PC-9 (cell line): ENCODE data around the gene RNF186. TPM values are rescaled to one million over a fixed set of nuclear protein-coding genes. Genes with fewer than 3 reads are reported as not detected.
"Not testable (repeated sequence)": the region's sequence is repeated elsewhere in the genome, so short reads cannot be mapped to it uniquely, and the experiment has no call there.

Experiments used
- BruUV-seq: library from RNA; stranded (reverse); fragments of 400-500 nt; replicated peaks from 2 replicates; lab custom pipeline; 2021; lab: Mats Ljungman, UMichigan
- CTCF ChIA-PET: fragments of 300-600 bp; sonication (Branson Sonifier 250); formaldehyde crosslinking; loops from one replicate; lab custom pipeline; 2022; ENCODE audit warnings: antibody characterized with exemption; lab: Charles Lee
- POLR2A ChIA-PET: fragments of 300-600 bp; sonication (Branson Sonifier 250); formaldehyde crosslinking; loops from one replicate; lab custom pipeline; 2022; ENCODE audit warnings: antibody characterized with exemption; ENCODE audit not compliant: unreplicated experiment; lab: Charles Lee
- DNase-seq, 2 experiments: peaks; one replicate each; pipeline versions ENCODE4 v3.0.0 to v3.0.0-alpha.2; 2015 to 2022; ENCODE audit warnings: mixed read lengths in 1 of 2
- H2AFZ ChIP-seq: fragments of 200-600 bp; sonication (generic); 2 replicates; pipeline ENCODE4 v1.8.1; 2017; ENCODE audit warnings: antibody characterized with exemption
- H3F3A ChIP-seq: fragments of 200-600 bp; sonication (generic); 2 replicates; pipeline ENCODE4 v1.8.1; 2017; ENCODE audit warnings: antibody characterized with exemption, mild to moderate bottlenecking, low read depth; ENCODE audit not compliant: insufficient read depth
- H3K27ac ChIP-seq: fragments of 200-600 bp; sonication (generic); 2 replicates; pipeline ENCODE4 v1.6.1; 2016; ENCODE audit warnings: mixed run types
- H3K27me3 ChIP-seq: fragments of 200-600 bp; sonication (generic); 2 replicates; pipeline ENCODE4 v1.6.1; 2016; ENCODE audit warnings: low read depth, mixed run types; ENCODE audit not compliant: insufficient read depth
- H3K36me3 ChIP-seq: fragments of 200-600 bp; sonication (generic); 2 replicates; pipeline ENCODE4 v1.6.1; 2016; ENCODE audit warnings: low read depth, mixed run types
- H3K4me1 ChIP-seq: fragments of 200-600 bp; sonication (generic); replicated peaks from 2 replicates; pipeline ENCODE4 v1.6.1; 2016; ENCODE audit warnings: mixed run types; ENCODE audit not compliant: insufficient read depth
- H3K4me2 ChIP-seq: fragments of 200-600 bp; sonication (generic); 2 replicates; pipeline ENCODE4 v1.6.1; 2017; ENCODE audit warnings: mixed run types
- H3K4me3 ChIP-seq: fragments of 200-600 bp; sonication (generic); 2 replicates; pipeline ENCODE4 v1.6.1; 2016; ENCODE audit warnings: mixed run types
- H3K79me2 ChIP-seq: fragments of 200-600 bp; sonication (generic); 2 replicates; pipeline ENCODE4 v1.6.1; 2017; ENCODE audit warnings: low read depth, mixed run types
- H3K9me2 ChIP-seq: fragments of 200-600 bp; sonication (generic); 2 replicates; pipeline ENCODE4 v1.8.1; 2017; ENCODE audit warnings: mild to moderate bottlenecking; ENCODE audit not compliant: insufficient read depth
- H3K9me3 ChIP-seq: fragments of 200-600 bp; sonication (generic); 2 replicates; pipeline ENCODE4 v1.8.1; 2016; ENCODE audit warnings: low read depth; ENCODE audit not compliant: insufficient read depth
- H4K20me1 ChIP-seq: fragments of 200-600 bp; sonication (generic); 2 replicates; pipeline ENCODE4 v1.8.1; 2017; ENCODE audit not compliant: insufficient read depth
- EZH2 ChIP-seq: fragments of 200-600 bp; sonication (generic); IDR thresholded peaks from 2 replicates; pipeline ENCODE4 v1.8.0; 2017; ENCODE audit warnings: antibody characterized with exemption, low read depth
- intact Hi-C: fragments of 100-400 bp; cut with micrococcal nuclease; formaldehyde crosslinking; loops from one replicate; pipeline ENCODE4 v1.10.0; 2022; ENCODE audit not compliant: unreplicated experiment
- total RNA-seq: library from RNA; stranded (reverse); gene quantifications from 2 replicates; pipeline ENCODE4 v1.2.3, GENCODE V29; 2021
- TF ChIP-seq, protein P1 (sequence below): fragments of 200-600 bp; sonication (generic); conservative IDR thresholded peaks from 2 replicates; pipeline ENCODE4 v1.6.1; 2017; ENCODE audit warnings: mixed run types, antibody characterized with exemption, mild to moderate bottlenecking, moderate library complexity

The RNF186 gene
- total RNA-seq, 1 experiment from 2014 or later: not detected

DNA sequence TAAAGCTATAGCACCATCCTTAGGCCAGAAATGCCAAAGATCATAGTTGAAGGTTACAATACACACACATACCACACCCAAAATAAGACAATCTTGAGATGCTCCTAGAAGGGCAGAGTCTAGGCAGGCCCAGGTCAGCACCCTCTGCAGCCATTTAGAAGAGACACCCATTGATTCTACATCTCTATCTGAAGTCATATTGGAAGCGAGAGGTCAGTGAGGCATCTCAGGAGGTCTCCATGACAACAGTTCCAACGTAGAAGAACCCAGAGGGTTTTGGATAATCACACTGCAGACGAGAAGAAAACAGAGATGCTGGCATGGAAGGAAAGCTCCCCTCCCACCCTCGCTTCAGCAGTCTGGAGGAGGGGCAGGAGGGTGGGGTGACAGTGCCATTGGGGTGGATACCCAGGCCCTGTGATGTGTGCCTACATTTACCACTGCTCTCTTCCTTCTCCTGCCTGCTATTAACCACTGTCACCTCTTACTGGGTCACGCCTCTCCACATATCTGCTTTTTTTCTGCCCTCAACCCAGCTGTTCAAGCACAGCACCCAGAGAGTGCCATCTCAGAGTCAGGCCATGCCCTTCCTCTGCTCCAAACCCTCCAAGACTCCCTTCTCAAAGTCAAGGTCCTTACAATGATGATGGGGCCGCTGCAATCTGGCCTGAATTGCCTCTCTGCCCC, 21.6 kb downstream of the RNF186 start:
- Histone ChIP-seq H3K9me3 (no peaks in the 10 kb centered on the region), H3K4me1 (0 out of 2 replicates have a peak, but pooled peaks cover 2% of the 10 kb centered on the region), H3K9me2 (no peaks in the 10 kb centered on the region), H3F3A (no peaks in the 10 kb centered on the region), H3K4me2 (no peak overlapping the region), H3K4me3 (no peak overlapping the region), H3K27me3 (no peaks in the 10 kb centered on the region), H3K36me3 (no peaks in the 10 kb centered on the region), H3K79me2 (no peaks in the 10 kb centered on the region), H3K27ac (no peak overlapping the region), H4K20me1 (no peaks in the 10 kb centered on the region), H2AFZ (no peak overlapping the region)
- BruUV-seq: no TSS peak
- no peak for TF ChIP-seq EZH2
- TF ChIP-seq, protein P1, sequence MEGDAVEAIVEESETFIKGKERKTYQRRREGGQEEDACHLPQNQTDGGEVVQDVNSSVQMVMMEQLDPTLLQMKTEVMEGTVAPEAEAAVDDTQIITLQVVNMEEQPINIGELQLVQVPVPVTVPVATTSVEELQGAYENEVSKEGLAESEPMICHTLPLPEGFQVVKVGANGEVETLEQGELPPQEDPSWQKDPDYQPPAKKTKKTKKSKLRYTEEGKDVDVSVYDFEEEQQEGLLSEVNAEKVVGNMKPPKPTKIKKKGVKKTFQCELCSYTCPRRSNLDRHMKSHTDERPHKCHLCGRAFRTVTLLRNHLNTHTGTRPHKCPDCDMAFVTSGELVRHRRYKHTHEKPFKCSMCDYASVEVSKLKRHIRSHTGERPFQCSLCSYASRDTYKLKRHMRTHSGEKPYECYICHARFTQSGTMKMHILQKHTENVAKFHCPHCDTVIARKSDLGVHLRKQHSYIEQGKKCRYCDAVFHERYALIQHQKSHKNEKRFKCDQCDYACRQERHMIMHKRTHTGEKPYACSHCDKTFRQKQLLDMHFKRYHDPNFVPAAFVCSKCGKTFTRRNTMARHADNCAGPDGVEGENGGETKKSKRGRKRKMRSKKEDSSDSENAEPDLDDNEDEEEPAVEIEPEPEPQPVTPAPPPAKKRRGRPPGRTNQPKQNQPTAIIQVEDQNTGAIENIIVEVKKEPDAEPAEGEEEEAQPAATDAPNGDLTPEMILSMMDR: no peak
- POLR2A ChIA-PET: no interaction called here
- DNase-seq: no peak
- CTCF ChIA-PET: no interaction called here
- intact Hi-C loops: no loop called here

DNA sequence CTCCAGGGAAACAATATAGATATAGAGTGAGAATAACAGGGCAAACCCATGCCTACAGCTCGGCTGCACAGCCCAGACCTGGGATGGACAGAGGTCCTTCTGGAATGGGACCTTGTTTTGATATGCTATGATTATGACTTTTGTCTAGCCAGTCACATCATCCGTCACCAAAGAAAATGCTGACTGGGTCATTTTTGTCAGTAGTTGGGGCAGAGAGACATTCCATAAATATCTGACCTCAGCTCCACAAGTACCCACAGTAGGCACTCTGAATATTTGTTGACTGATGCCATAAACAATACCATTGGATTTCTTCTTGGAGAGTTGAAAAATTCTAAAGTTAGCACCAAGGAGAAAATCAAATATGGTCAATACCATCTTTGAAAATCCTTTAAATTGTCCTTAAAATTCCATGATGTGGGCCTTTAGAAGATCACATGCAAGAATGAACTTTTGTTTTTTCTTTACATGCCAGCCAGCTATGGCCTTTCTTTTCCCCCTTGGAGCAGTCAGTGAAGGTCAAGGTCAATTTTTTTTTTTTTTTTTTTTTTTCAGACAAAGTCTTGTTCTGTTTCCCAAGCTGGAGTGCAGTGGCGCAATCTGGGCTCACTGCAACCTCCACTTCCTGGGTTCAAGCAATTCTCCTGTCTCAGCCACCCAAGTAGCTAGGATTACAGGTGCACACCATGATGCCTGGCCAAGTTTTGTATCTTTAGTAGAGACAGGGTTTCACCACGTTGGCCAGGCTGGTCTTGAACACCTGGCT, 22.7 kb downstream of the RNF186 start:
- BruUV-seq: no TSS peak

DNA sequence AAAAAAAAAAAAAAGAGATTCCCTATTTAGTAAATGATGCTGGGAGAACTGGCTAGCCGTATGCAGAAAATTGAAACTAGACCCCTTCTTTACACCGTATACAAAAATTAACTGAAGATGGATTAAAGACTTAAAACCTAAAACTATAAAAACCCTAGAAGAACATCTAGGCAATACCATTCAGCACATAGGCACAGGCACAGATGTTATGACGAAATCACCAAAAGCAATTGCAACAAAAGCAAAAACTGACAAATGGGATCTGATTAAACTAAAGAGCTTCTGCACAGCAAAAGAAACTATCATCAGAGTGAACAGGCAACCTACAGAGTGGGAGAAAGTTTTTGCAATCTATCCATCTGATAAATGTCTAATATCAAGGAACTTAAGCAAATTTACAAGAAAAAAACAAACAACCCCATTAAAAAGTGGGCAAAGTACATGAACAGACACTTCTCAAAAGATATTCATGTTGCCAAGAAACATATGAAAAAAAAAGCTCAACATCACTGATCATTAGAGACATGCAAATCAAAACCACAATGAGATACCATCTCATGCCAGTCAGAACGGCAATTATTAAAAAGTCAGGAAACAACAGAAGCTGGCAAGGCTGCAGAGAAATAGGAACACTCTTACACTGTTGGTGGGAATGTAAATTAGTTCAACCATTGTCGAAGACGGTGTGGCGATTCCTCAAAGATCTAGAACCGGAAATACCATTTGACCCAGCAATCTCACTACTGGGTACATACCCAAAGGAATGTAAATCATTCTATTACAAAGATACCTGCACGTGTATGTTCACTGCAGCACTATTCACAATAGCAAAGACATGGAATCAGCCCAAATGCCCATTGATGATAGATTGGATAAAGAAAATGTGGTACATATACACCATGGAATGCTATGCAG, 24.8 kb downstream of the RNF186 start:
- H3K27me3 ChIP-seq, H3F3A ChIP-seq, H2AFZ ChIP-seq, H3K4me1 ChIP-seq, BruUV-seq, H3K79me2 ChIP-seq, H3K4me2 ChIP-seq, DNase-seq, H3K27ac ChIP-seq, CTCF ChIA-PET, H3K36me3 ChIP-seq, H4K20me1 ChIP-seq, H3K4me3 ChIP-seq, H3K9me2 ChIP-seq, intact Hi-C loops, H3K9me3 ChIP-seq: not testable (repeated sequence)
- POLR2A ChIA-PET: interaction anchor here (0.6 kb wide), 1 partner anchor 15 kb away, joined by 5 read pairs; no protein-coding TSS in a partner anchor

More for the DNA sequence above, 22.7 kb downstream of the RNF186 start:
- no peak overlapping the region for H3K4me2 ChIP-seq
- no peaks in the 10 kb centered on the region for H3K27me3 ChIP-seq
- H3K9me3 ChIP-seq: no peaks in the 10 kb centered on the region
- no peaks in the 10 kb centered on the region for H3K9me2 ChIP-seq
- TF ChIP-seq, protein P1: no peak
- TF ChIP-seq EZH2: no peak
- no peak overlapping the region for H3K27ac ChIP-seq
- H3K79me2 ChIP-seq: no peaks in the 10 kb centered on the region
- no peaks in the 10 kb centered on the region for H3K36me3 ChIP-seq
- POLR2A ChIA-PET: no interaction called here
- H3F3A ChIP-seq: no peaks in the 10 kb centered on the region
- no peak overlapping the region for H3K4me3 ChIP-seq
- no peak for DNase-seq
- H4K20me1 ChIP-seq: no peaks in the 10 kb centered on the region
- CTCF ChIA-PET: interaction anchor here (0.5 kb wide), 1 partner anchor 73 kb away, joined by 5 read pairs; no protein-coding TSS in a partner anchor
- peaks cover under 1% of the 10 kb centered on the region; the same call in 1 of the 2 replicates for H3K4me1 ChIP-seq
- no peak overlapping the region for H2AFZ ChIP-seq
- intact Hi-C loops: no loop called here
